IMR-90 (cell line): ENCODE data around the gene IKZF3. TPM values are rescaled to one million over a fixed set of nuclear protein-coding genes. Genes with fewer than 3 reads are reported as not detected.

Experiments
- ATAC-seq: fragments of 200-7000 bp; cut with Tn5 transposase; 2 replicates; pipeline ENCODE4 v1.9.1; 2020; ENCODE audit warnings: low read depth, mild to moderate bottlenecking, moderate library complexity
- BruUV-seq: library from RNA; stranded (reverse); fragments of 400-500 nt; replicated peaks from 2 replicates; lab custom pipeline; 2021; lab: Mats Ljungman, UMichigan
- CTCF ChIA-PET: fragments of 300-600 bp; formaldehyde crosslinking; extraction: SDS; loops from one replicate; lab custom pipeline; 2021; ENCODE audit warnings: antibody characterized with exemption; lab: Yijun Ruan, JAX
- POLR2A ChIA-PET: fragments of 300-600 bp; sonication (Branson Sonifier 250); formaldehyde crosslinking; loops from one replicate; lab custom pipeline; 2022; ENCODE audit warnings: antibody characterized with exemption; ENCODE audit not compliant: unreplicated experiment; lab: Charles Lee
- DNase-seq: peaks from one replicate; pipeline ENCODE4 v3.0.0; 2013
- H2AFZ ChIP-seq: replicated peaks from 2 replicates; pipeline ENCODE3; 2013; ENCODE audit warnings: low read length, mild to moderate bottlenecking; ENCODE audit not compliant: poor library complexity
- H2AK5ac ChIP-seq: 2 replicates; pipeline ENCODE4 v1.6.1; 2013; ENCODE audit warnings: low read depth, low read length, inconsistent platforms
- H2AK9ac ChIP-seq: replicated peaks from 2 replicates; pipeline ENCODE3; 2013; ENCODE audit warnings: mild to moderate bottlenecking, low read depth, low read length, moderate library complexity; ENCODE audit not compliant: poor library complexity
- H2BK120ac ChIP-seq: 2 replicates; pipeline ENCODE4 v1.6.1; 2013; ENCODE audit warnings: low read depth, low read length, inconsistent platforms
- H2BK15ac ChIP-seq: 3 replicates; pipeline ENCODE4 v1.6.1; 2013; ENCODE audit warnings: low read depth, low read length, inconsistent platforms
- H2BK20ac ChIP-seq: 2 replicates; pipeline ENCODE4 v1.6.1; 2013; ENCODE audit warnings: low read depth, mild to moderate bottlenecking, inconsistent platforms, low read length, moderate library complexity
- H2BK5ac ChIP-seq: 2 replicates; pipeline ENCODE4 v1.6.1; 2013; ENCODE audit warnings: mild to moderate bottlenecking, low read depth, low read length, inconsistent platforms; ENCODE audit not compliant: poor library complexity, severe bottlenecking
- H3K14ac ChIP-seq: replicated peaks from 2 replicates; pipeline ENCODE4 v1.6.1; 2013; ENCODE audit warnings: low read depth, low read length, inconsistent platforms
- H3K18ac ChIP-seq: 2 replicates; pipeline ENCODE4 v1.6.1; 2013; ENCODE audit warnings: low read depth, low read length, control low read depth
- H3K23ac ChIP-seq: 2 replicates; pipeline ENCODE4 v1.6.1; 2013; ENCODE audit warnings: low read depth, low read length, inconsistent platforms
- H3K27ac ChIP-seq: 2 replicates; pipeline ENCODE4 v1.5.1; 2013; ENCODE audit warnings: mild to moderate bottlenecking, control low read depth, low read length; ENCODE audit not compliant: insufficient read depth
- H3K27me3 ChIP-seq: 2 replicates; pipeline ENCODE4 v1.6.1; 2013; ENCODE audit warnings: low read length; ENCODE audit not compliant: control insufficient read depth, insufficient read depth
- H3K36me3 ChIP-seq: 2 replicates; pipeline ENCODE4 v1.6.1; 2013; ENCODE audit warnings: low read length, mixed read lengths; ENCODE audit not compliant: control insufficient read depth, insufficient read depth
- H3K4ac ChIP-seq: 2 replicates; pipeline ENCODE4 v1.6.1; 2013; ENCODE audit warnings: low read depth, low read length, inconsistent platforms
- H3K4me1 ChIP-seq: 2 replicates; pipeline ENCODE4 v1.6.1; 2013; ENCODE audit warnings: low read length, mixed read lengths; ENCODE audit not compliant: control insufficient read depth, insufficient read depth
- H3K4me2 ChIP-seq: 2 replicates; pipeline ENCODE4 v1.6.1; 2013; ENCODE audit warnings: low read depth, mild to moderate bottlenecking, control low read depth, low read length, moderate library complexity
- H3K4me3 ChIP-seq: 2 replicates; pipeline ENCODE4 v1.5.1; 2013; ENCODE audit warnings: low read depth, mild to moderate bottlenecking, control low read depth, low read length, moderate library complexity; ENCODE audit not compliant: insufficient read depth
- H3K56ac ChIP-seq: 2 replicates; pipeline ENCODE4 v1.6.1; 2013; ENCODE audit warnings: low read length, inconsistent platforms; ENCODE audit not compliant: insufficient read depth; ENCODE audit errors: extremely low read depth
- H3K79me1 ChIP-seq, 2 experiments: 2 replicates each; pipeline ENCODE4 v1.6.1; 2013; ENCODE audit warnings: low read length in 2 of 2, inconsistent platforms in 1 of 2, low read depth in 1 of 2
- H3K9ac ChIP-seq: 2 replicates; pipeline ENCODE4 v1.6.1; 2013; ENCODE audit warnings: low read depth, low read length, control low read depth
- H3K9me1 ChIP-seq: 2 replicates; pipeline ENCODE4 v1.6.1; 2013; ENCODE audit warnings: low read length, inconsistent platforms; ENCODE audit not compliant: insufficient read depth
- H3K9me3 ChIP-seq: 2 replicates; pipeline ENCODE4 v1.6.1; 2013; ENCODE audit warnings: low read length; ENCODE audit not compliant: control insufficient read depth, insufficient read depth
- H4K20me1 ChIP-seq: 2 replicates; pipeline ENCODE4 v1.6.1; 2013; ENCODE audit warnings: low read length, inconsistent platforms; ENCODE audit not compliant: insufficient read depth
- H4K5ac ChIP-seq: 2 replicates; pipeline ENCODE4 v1.6.1; 2013; ENCODE audit warnings: mild to moderate bottlenecking, low read depth, low read length, control low read depth
- H4K8ac ChIP-seq, 2 experiments: 2 replicates each; pipeline ENCODE4 v1.6.1; 2013; ENCODE audit warnings: low read depth in 2 of 2, low read length in 2 of 2, control low read depth in 1 of 2, inconsistent platforms in 1 of 2
- H4K91ac ChIP-seq: 2 replicates; pipeline ENCODE4 v1.6.1; 2013; ENCODE audit warnings: low read depth, low read length, inconsistent platforms; ENCODE audit not compliant: insufficient read depth
- CEBPB ChIP-seq: IDR thresholded peaks from 2 replicates; pipeline ENCODE4 v1.6.1; 2012; ENCODE audit warnings: low read depth, low read length, improper control_type of control experiment
- CTCF ChIP-seq: conservative IDR thresholded peaks from 2 replicates; pipeline ENCODE4 v1.5.1; 2012; ENCODE audit warnings: mild to moderate bottlenecking, low read depth, low read length, improper control_type of control experiment
- ELK1 ChIP-seq: fragments of 150-350 bp; IDR thresholded peaks from 2 replicates; pipeline ENCODE4 v1.6.1; 2016; ENCODE audit warnings: low read depth, mild to moderate bottlenecking, low read length, moderate library complexity, borderline replicate concordance
- MAZ ChIP-seq: IDR thresholded peaks from 2 replicates; pipeline ENCODE4 v1.6.1; 2012; ENCODE audit warnings: low read depth, mild to moderate bottlenecking, low read length, improper control_type of control experiment, moderate library complexity, borderline replicate concordance
- MXI1 ChIP-seq: IDR thresholded peaks from 2 replicates; pipeline ENCODE4 v1.6.1; 2012; ENCODE audit warnings: low read depth, mild to moderate bottlenecking, low read length, moderate library complexity, borderline replicate concordance
- NFE2L2 ChIP-seq: fragments of 150-350 bp; IDR thresholded peaks from 2 replicates; pipeline ENCODE4 v1.6.1; 2016; ENCODE audit warnings: low read depth, mild to moderate bottlenecking, low read length
- POLR2A ChIP-seq: IDR thresholded peaks from 2 replicates; pipeline ENCODE4 v1.6.1; 2012; ENCODE audit warnings: mild to moderate bottlenecking, low read depth, low read length
- RAD21 ChIP-seq: IDR thresholded peaks from 2 replicates; pipeline ENCODE4 v1.6.1; 2012; ENCODE audit warnings: low read length, improper control_type of control experiment
- RCOR1 ChIP-seq: IDR thresholded peaks from 2 replicates; pipeline ENCODE4 v1.6.1; 2012; ENCODE audit warnings: mild to moderate bottlenecking, low read length, improper control_type of control experiment; ENCODE audit not compliant: insufficient replicate concordance
- RFX5 ChIP-seq: IDR thresholded peaks from 2 replicates; pipeline ENCODE4 v1.8.0; 2012; ENCODE audit warnings: low read depth, mild to moderate bottlenecking, low read length, moderate library complexity
- USF2 ChIP-seq: fragments of 150-350 bp; IDR thresholded peaks from 2 replicates; pipeline ENCODE4 v1.6.1; 2017; ENCODE audit warnings: mild to moderate bottlenecking, antibody characterized with exemption, low read length, low read depth
- WGBS, 2 experiments: methylation state at CpG; one replicate each; pipeline versions ENCODE4 v1.1.5 to v1.1.7; 2013; ENCODE audit warnings: missing lambda C conversion rate in 2 of 2; ENCODE audit not compliant: insufficient read length in 1 of 2; ENCODE audit errors: extremely low coverage in 2 of 2; 5-methylcytosine and 5-hydroxymethylcytosine counted together
- dilution Hi-C: fragments of 300-500 bp; cut with HindIII; formaldehyde crosslinking; loops from one replicate; pipeline ENCODE4 v1.14.3; 2018; ENCODE audit warnings: low sequenced_read_pairs; ENCODE audit not compliant: unreplicated experiment
- in situ Hi-C: fragments of 300-500 bp; cut with MboI; formaldehyde crosslinking; loops from 3 replicates; pipeline ENCODE4 v1.14.3; 2019; ENCODE audit warnings: low sequenced_read_pairs, inconsistent platforms, mixed read lengths
- intact Hi-C: fragments of 100-400 bp; cut with micrococcal nuclease; formaldehyde crosslinking; loops from 2 replicates; pipeline ENCODE4 v1.10.0; 2022
- polyA plus RNA-seq, 3 experiments: library from polyadenylated mRNA; depleted of rRNA; stranded (reverse); fragments of >200 nt; gene quantifications; 2 replicates each; pipeline ENCODE4 v1.2.3, GENCODE V29; 2012; ENCODE audit warnings: low replicate concordance in 1 of 3
- total RNA-seq: library from RNA; depleted of rRNA; stranded (reverse); fragments of >200 nt; gene quantifications from 2 replicates; pipeline ENCODE4 v1.2.3, GENCODE V29; 2012

Gene IKZF3
- total and polyA plus RNA-seq, 2 of the 4 experiments (the other 2 are of a cell fraction) = not detected

- TF ChIP-seq ELK1 (no peak), CEBPB (no peak), RCOR1 (no peak)
Measured at GRCh38 chr17:39757176-39757662, 106.9 kb downstream of the IKZF3 start (continued).

GRCh38 chr17:39756380-39757079 is 107.6 kb downstream of the IKZF3 start:
- Histone ChIP-seq H3K9me3 (no peaks in the 10 kb centered on the region), H3K18ac (no peak overlapping the region), H2BK20ac (no peak overlapping the region), H3K4me1 (peaks cover 4% of the 10 kb centered on the region), H2BK5ac (no peak overlapping the region), H3K4ac (no peak overlapping the region), H2BK15ac (no peak overlapping the region), H3K27me3 (peaks cover 24% of the 10 kb centered on the region), H3K9ac (no peak overlapping the region), H3K14ac (no peak overlapping the region), H3K56ac (no peak overlapping the region), H2BK120ac (no peak overlapping the region), H4K5ac (no peak overlapping the region), H3K4me2 (no peak overlapping the region), H4K8ac (no peak overlapping the region), H2AK9ac (no peak overlapping the region), H3K79me1 (no peaks in the 10 kb centered on the region; a peak in 1 of 4 replicates), H2AFZ (no peak overlapping the region), H3K36me3 (no peaks in the 10 kb centered on the region), H4K91ac (no peak overlapping the region), H3K9me1 (no peaks in the 10 kb centered on the region; the same call in 1 of the 2 replicates), H3K27ac (no peak overlapping the region), H3K23ac (no peak overlapping the region), H2AK5ac (no peak overlapping the region), H4K20me1 (no peaks in the 10 kb centered on the region), H3K4me3 (no peak overlapping the region)
- DNase-seq (no peak), ATAC-seq (no peak)
- in situ Hi-C loops (no loop called here), intact Hi-C loops (no loop called here), dilution Hi-C loops (no loop called here)
- no TSS peak for BruUV-seq
- ChIA-PET CTCF (interaction anchor here (0.5 kb wide), 1 partner anchor 159 kb away, joined by 4 read pairs; no protein-coding TSS in a partner anchor), POLR2A (no interaction called here)
- no CpG with 5 or more reads among the region's 7 CpGs for WGBS, 2 experiments
- TF ChIP-seq NFE2L2 = no peak
- no peak for TF ChIP-seq USF2
- no peak for TF ChIP-seq POLR2A
- no peak for TF ChIP-seq CTCF
- no peak for TF ChIP-seq RFX5
- TF ChIP-seq MXI1 = no peak
- no peak for TF ChIP-seq ELK1
- TF ChIP-seq MAZ = no peak
- no peak for TF ChIP-seq RAD21
